ENCODE data around the gene CALN1.

CALN1 gene

GRCh38 chr7:72321637-72322036, 90.5 kb downstream of the CALN1 start:
- no peak for DNase-seq

GRCh38 chr7:72321081-72321480, 91.1 kb downstream of the CALN1 start:
- no peak for DNase-seq

DNA sequence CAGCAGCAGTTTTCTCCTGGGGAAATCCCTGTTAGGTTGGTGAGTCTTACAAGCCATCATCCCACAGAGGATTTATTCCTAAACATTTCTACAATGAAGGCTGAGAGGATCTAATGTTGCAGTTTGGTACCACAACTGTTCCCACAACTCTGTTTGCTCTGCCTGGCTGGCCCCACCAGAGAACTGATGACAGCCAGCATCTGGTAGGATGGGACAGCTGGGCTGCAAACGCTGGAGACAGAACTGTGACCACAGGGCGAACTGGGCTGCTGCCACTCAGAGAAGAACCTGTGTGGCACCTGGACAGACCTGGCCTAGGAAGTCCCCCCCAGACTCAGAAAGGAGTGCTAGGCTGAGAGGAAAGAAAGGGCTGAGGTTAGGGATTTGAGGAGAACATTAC, 94.8 kb downstream of the CALN1 start:
- no peak for DNase-seq

DNA sequence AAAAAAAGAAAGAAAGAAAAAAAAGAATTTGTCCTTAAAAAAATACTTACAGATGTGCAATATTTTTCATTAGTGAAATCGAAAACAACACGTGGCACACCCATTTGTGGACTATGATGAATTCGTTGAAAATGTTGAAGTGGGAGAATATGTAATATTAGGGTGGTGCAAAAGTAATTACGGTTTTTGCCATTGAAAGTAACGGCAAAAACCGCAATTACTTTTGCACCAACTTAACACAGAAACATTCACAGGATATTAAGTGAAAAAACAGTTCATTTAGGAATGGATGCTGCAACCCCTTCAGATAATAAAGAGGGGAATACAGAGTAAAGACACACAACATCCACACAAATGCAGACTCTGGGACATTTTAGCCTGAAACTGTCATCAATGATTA, 96.0 kb downstream of the CALN1 start:
- peak; percentile 18 for DNase-seq

DNA sequence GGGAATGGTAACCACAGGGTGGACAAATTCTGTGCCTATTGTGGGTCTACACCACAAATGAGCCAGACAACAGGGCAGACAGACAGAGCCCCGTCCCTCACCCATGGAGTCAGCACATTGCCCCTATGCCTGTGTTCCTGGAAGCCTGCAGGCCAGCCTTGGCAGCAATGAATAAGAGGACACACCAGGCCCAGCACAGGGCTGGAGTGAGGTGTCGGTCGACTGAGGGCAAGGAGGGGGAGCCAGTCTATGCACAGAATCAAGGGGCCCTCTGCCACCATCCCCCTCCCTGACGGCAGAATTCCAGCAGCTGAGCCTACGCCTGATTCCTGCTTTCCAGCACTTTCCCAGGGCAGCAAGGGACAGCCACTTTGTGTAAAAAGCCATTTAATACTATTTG, 98.2 kb downstream of the CALN1 start:
- no peak for DNase-seq

GRCh38 chr7:72310301-72310700, 101.8 kb downstream of the CALN1 start:
- no peak for DNase-seq

DNA sequence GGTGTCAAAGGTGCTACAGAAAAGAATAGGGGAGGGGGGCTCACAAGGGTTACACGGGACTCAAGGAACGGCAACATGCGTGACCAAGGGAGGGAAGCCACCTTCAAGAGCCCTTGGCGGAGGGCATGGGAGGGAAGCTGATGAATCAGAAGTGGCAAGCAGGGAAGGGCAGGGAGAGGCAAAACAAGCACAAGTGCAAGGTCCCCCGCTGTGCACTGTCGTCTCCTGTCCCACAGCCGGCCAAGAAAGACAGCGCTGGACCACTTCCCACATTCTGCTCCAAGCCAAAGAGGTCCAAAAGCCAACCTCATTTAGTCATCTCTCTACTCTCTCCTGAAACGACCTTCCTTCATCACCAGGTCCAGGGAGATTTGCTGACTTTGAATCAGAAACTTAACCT, 102.7 kb downstream of the CALN1 start:
- DNase-seq: no peak

DNA sequence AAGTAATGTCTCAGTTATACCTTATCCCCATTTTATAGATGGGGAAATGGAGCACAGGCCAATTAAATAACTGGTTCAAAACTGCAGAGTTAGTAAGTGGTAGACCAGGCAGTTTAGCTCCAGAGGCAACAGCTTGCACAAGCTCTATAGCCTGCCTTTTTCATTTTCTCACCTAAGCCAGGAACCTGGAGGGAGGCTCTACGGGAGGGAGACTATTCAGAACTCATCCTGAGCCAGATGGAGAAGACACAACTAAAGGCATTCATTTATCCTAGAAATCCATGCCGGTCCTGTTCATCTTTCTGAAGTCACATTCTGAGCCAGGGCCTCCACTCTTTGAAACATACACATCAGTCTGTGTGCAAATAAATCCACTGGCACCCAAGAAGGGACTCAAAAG, 103.2 kb downstream of the CALN1 start:
- DNase-seq: no peak

GRCh38 chr7:72307566-72307965, 104.6 kb downstream of the CALN1 start:
- no peak for DNase-seq

DNA sequence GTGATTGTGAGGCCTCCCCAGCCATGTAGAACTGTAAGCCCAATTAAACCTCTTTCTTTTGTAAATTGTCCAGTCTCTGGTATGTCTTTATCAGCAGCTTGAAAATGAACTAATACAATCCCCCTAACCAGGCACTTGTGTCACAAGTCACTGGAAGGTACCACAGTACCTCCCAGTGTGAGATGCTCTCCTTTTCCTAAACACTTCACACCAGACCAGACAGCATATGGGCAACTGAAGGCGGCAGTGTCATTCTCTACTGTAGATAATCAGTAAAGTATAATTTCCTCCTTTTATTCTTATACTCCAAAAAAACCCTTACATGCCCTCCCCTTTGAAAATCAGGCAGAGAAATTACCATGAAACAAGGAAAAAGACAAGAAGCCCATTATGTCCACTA, 113.2 kb downstream of the CALN1 start:
- DNase-seq: no peak

DNA sequence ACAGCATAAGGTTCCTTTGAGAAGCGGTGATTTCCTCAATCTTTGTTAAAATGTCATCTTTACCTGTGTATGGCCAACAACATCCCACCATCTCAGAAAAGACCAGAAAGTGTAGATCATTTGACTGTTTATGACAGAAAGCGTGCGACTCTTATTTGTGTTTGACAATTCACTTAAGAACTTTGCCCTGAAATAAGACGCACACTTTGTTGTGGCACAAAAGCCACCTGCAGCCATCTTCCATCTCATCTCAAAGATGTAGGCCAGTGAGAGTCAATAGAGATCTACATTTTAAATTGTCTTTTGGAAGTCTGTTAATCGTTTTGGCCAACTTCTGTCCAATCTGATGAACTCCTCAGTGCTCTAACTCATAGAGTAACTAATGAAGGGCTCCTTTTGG, 114.0 kb downstream of the CALN1 start:
- no peak for DNase-seq

DNA sequence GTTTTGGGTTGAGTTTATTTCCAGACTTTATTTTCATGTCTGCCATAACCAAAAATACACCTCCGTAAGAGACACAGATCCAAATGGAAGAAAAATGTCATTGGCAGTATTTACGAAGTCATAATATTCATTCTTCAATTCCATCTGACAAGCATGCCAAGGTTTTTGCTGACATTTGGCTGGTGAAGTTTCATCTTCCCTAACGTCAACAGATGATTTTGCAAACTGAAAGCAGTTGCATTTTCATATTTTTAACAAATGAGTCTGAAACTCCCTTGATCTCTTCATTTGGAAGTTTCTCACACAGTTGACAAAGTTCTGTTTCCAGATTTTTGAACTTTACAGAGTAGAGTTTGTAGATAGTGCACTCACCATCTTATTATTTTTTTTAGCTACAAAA, 114.5 kb downstream of the CALN1 start:
- DNase-seq: no peak

GRCh38 chr7:72292794-72293193, 119.3 kb downstream of the CALN1 start:
- no peak for DNase-seq

- DNase-seq: no peak
Observed at GRCh38 chr7:72292118-72292517, 120.0 kb downstream of the CALN1 start.

- no peak for DNase-seq
Observed at GRCh38 chr7:72286519-72286918, 125.6 kb downstream of the CALN1 start.

GRCh38 chr7:72283309-72283708, 128.8 kb downstream of the CALN1 start:
- no peak for DNase-seq

GRCh38 chr7:72281308-72281707, 130.8 kb downstream of the CALN1 start:
- DNase-seq: no peak

GRCh38 chr7:72279203-72279602, 132.9 kb downstream of the CALN1 start:
- no peak for DNase-seq

GRCh38 chr7:72278550-72278949, 133.6 kb downstream of the CALN1 start:
- no peak for DNase-seq

DNA sequence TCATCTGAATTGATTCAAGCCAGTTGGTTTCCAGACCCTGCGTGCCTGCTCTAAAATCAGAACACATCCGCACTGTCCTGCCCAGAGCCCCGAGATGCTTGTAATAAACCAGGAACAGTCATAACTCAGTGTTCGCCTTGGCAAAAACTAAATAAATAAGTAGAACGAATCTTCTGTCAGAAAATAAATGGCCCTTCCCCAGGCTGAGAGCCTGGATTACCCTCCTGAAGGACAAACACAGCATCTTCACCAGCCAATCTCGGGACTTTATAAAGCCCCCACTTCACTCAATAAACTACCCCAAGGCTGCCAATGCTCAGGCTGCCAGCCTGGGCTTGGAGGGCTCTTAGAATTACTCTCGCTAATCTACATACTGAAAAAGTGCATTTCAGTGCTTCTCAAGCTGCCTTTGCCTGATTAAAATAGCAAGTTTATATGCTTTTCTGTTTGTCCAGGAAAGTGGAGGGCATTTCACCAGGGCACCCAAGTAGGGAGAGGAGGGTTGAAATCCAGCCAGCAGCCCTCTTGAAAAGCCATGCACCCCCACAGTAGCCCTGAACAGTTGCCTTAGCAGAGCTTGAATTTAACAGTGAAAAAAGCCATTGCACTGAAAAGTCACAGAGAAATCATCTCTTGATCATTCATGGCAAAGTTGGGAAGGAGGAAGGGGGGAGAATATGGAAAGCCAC, 136.6 kb downstream of the CALN1 start:
- no peak for DNase-seq

- DNase-seq: no peak
Observed at GRCh38 chr7:72272479-72272878, 139.7 kb downstream of the CALN1 start.

- no peak for DNase-seq
Observed at GRCh38 chr7:72268796-72269195, 143.3 kb downstream of the CALN1 start.

- no peak for DNase-seq
Observed at GRCh38 chr7:72268090-72268489, 144.0 kb downstream of the CALN1 start.

GRCh38 chr7:72267291-72267800, 144.8 kb downstream of the CALN1 start:
- DNase-seq: no peak

GRCh38 chr7:72266771-72267170, 145.4 kb downstream of the CALN1 start:
- DNase-seq: no peak

All from DMS53 (cell line).